ENCODE results near the gene CYP51A1.
"Not testable (repeated sequence)": the region's sequence is repeated elsewhere in the genome, so short reads cannot be mapped to it uniquely, and the experiment has no call there.

The CYP51A1 gene

DNA sequence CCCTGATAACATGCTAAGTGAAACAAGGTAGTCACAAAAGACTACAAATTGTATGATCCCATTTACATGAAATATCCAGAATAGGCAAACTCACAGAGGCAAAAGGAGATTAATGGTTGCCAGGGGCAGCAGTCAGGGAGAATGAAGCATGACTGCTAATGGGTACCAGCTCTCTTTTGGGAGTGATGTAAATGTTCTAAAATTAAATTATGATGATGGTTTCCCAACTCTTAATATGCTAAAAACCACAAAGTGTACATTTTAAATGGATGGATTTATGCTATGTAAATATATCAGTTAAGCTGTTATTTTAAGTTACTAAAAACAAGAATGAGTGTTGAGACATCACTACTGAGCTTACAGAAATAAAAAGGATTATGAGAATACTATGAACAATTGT, 12.6 kb downstream of the CYP51A1 start:
- DNase-seq: no peak

GRCh38 chr7:92119213-92119759, 15.0 kb downstream of the CYP51A1 start:
- DNase-seq: no peak

DNA sequence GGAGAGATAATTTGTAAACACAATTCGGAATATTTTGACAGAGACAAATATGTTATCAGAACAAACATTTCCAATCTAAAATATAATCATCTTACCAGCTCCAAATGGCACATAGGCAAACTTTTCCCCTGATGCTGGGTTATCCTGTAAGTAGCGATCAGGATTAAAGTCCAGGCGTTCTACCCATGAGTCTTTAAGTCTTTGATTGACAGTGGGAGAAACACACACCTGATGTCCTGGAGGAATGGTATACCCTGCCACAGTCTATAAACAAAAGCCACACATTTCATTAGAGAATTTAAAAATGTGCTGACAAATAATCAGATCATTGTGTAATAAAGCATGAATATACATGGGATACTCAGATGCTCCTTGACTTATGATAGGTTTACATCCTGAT, 17.3 kb downstream of the CYP51A1 start:
- DNase-seq: no peak

GRCh38 chr7:92115821-92116220, 18.5 kb downstream of the CYP51A1 start:
- DNase-seq: no peak

- no peak for DNase-seq
Observed at GRCh38 chr7:92110857-92111256, 23.4 kb downstream of the CYP51A1 start.

DNA sequence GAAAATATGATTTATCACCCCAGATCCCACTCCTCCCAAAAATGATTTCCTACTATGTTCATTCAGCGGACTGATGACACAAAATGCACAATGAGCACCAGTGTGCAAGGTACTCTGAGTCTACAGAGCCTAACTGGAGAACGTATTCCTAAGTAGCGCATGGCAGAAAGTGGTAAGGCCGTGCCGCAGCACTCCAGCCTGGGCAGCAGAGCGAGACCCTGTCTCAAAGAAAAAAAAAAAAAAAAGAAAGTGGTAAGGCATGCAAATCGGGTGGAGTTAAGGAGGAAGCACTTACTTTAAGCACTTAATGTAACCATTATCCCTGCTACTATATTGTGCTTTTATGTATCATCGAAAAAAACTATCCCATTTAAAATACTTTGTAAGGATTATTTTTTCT, 25.5 kb downstream of the CYP51A1 start:
- DNase-seq: no peak

- not testable (repeated sequence) for DNase-seq
Observed at GRCh38 chr7:92102862-92103261, 31.4 kb downstream of the CYP51A1 start.

DNA sequence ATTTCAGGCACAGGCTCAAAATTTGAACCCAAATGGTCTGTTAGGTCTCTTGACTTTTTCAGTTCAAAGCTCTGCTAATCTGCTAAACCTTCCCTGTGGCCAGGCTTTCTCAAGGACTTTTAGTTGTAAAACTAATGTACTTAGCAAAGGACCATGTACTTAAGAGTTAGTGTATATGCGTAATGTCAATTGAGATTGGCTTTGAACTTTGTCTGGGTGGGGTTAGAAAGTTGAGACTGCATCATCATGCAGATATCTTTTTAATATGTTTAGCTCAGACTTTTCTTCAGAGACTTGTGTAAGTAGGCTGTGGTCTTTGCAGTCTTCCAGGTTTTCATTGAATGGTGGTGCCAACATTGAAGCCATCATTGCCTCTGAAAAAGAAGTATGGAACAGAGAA, 33.7 kb downstream of the CYP51A1 start:
- no peak for DNase-seq

- no peak for DNase-seq
Observed at GRCh38 chr7:92095380-92095779, 38.9 kb downstream of the CYP51A1 start.

- no peak for DNase-seq
Observed at GRCh38 chr7:92092210-92092609, 42.1 kb downstream of the CYP51A1 start.

DNA sequence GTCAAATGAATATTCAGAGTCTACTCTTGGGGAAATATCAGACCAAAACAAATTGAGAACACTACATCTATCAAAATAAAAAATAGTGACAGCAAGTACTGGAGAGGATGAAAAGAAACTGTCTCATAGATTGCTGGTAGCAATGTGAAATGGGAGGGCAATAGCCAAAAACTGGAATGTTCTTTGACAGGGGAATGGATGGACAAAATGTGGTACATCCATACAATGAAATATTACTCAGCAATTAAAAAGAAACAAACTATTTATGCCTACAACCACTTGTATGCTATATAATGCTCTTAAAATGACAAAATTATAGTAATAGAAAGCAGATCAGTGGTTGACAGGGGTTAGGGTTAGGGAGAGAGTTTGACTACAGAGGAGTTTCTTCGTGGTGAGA, 46.0 kb downstream of the CYP51A1 start:
- DNase-seq: no peak

GRCh38 chr7:92083922-92084321, 50.4 kb downstream of the CYP51A1 start:
- not testable (repeated sequence) for DNase-seq

DNA sequence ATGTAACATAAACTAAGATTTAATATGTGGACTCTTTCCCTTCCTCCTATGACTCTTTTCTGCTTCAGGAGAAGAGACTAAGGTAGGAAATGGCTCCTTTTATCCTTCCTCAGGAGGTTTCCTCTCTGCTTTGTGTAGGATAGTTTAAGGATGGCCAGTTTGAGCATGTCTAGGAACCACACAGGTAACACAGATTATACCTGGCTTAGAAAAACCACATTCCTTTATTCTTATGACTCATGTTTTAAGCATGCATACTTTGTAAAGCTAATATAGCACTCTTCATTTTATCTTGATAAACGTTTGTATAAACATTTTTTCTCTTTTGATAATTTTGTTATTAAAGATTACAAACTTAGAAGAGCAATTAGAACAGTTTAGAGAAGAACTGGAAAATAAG, 57.8 kb downstream of the CYP51A1 start:
- DNase-seq: no peak

DNA sequence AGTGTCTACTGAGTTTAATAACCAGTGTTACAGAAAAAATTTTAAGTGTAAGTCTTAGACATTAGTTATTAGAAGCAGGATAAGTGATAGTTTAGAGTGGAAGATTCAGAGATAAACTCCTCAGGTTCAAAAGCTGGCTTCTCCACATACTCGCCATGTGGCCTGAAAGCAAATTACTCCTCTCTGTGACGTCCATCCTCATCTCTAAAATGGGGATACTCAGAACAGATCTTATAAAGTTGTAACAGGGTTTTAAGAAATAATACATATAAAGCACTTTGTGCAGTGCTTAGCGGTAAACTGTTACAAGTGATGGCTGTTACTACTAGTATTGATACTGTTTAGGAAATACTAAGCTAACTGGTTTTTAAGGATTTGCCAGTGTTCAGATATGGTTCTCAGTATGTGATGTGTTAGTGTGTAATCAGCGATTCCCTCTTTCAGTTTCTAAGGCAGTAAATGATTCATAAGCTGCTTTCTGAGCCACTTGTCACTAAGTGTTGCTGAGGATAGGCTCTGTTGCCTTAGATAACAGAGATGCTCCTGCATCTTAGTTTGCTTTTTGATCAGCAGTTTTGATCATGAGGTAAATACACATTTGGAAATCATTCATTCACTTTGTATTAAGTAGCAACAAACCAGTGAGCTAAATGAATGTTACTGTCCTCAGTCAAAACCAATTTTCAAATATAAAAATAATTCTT, 58.7 kb downstream of the CYP51A1 start:
- no peak for DNase-seq

GRCh38 chr7:92072708-92073107, 61.6 kb downstream of the CYP51A1 start:
- DNase-seq: no peak

DNA sequence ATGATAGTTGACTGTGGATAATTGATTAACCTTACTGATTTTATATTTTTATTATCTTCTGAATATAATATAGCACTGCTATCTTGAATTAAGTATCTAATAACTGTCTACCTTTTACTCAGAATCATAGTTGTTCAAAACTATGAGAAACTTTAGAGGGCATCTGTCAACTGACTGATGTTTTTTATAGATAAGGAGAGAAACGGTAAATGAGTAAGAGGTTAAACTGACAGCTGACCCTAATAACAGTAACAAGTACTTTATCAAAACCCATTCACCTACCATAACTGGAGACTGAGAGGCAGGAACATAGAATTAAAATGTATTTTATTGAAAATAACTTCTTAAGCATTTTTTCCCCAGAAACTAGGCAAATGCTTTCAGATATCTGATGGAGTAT, 62.2 kb downstream of the CYP51A1 start:
- no peak for DNase-seq

- no peak for DNase-seq
Observed at GRCh38 chr7:92071032-92071431, 63.2 kb downstream of the CYP51A1 start.

DNA sequence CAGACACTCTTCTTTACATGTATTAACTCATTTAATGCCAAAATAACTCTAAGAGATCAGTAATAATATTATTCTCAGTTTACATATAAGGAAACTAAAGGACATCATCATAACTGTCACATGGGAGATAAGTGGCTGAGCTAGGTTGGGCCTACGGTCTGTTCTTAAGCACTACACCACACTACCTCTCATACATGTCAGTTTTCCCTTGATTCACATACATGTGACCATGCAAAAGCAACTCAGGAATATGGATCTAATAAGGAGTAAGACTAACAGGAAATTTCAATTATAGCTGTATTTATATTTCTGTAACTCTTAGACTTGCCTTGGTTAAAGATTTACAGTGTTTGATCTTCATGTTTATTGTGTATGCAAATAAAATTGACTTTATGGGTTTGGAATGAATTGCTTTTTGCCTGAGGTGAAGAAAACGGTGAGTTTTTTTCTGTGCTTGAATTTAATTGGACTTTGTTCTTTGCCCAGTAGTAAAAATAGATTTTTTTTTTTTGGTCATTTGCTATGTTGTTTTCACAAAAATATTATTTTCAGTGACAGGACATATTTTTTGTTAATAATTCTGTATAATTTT, 69.7 kb downstream of the CYP51A1 start:
- no peak for DNase-seq

All from NCI-H446 treated with DMSO at 0.1 percent for 48 hours (cell line).